GM23338 (cell line): ENCODE results near the gene CYP2A7. TPM values are rescaled to one million over a fixed set of nuclear protein-coding genes. Genes with fewer than 3 reads are reported as not detected.

Source experiments
- ATAC-seq: fragments of 200-7000 bp; cut with Tn5 transposase; 3 replicates; pipeline ENCODE4 v1.9.1; 2020
- DNase-seq: peaks from one replicate; pipeline ENCODE4 v3.0.0-alpha.2; 2015; ENCODE audit warnings: low spot score
- H2AFZ ChIP-seq: fragments of 200-600 bp; sonication (generic); 2 replicates; pipeline ENCODE4 v1.8.0; 2016; ENCODE audit warnings: antibody characterized with exemption, mild to moderate bottlenecking, moderate library complexity
- H3F3A ChIP-seq: fragments of 200-600 bp; sonication (generic); replicated peaks from 2 replicates; pipeline ENCODE4 v1.8.0; 2017; ENCODE audit warnings: antibody characterized with exemption, mixed run types, low read depth
- H3K27ac ChIP-seq: fragments of 200-600 bp; sonication (generic); 2 replicates; pipeline ENCODE4 v1.6.1; 2016; ENCODE audit warnings: low read depth
- H3K27me3 ChIP-seq: fragments of 200-600 bp; sonication (generic); 2 replicates; pipeline ENCODE4 v1.8.0; 2016; ENCODE audit warnings: mild to moderate bottlenecking, mixed run types, moderate library complexity; ENCODE audit not compliant: insufficient read depth
- H3K36me3 ChIP-seq: fragments of 200-600 bp; sonication (generic); 2 replicates; pipeline ENCODE4 v1.8.0; 2016; ENCODE audit warnings: mild to moderate bottlenecking; ENCODE audit not compliant: insufficient read depth
- H3K4me1 ChIP-seq: fragments of 200-600 bp; sonication (generic); 2 replicates; pipeline ENCODE4 v1.8.0; 2016; ENCODE audit warnings: mild to moderate bottlenecking, moderate library complexity; ENCODE audit not compliant: insufficient read depth
- H3K4me2 ChIP-seq: fragments of 200-600 bp; sonication (generic); 2 replicates; pipeline ENCODE4 v1.7.1; 2017; ENCODE audit warnings: mixed run types
- H3K4me3 ChIP-seq: fragments of 200-600 bp; sonication (generic); 2 replicates; pipeline ENCODE4 v1.6.1; 2016; ENCODE audit warnings: mixed run types
- H3K79me2 ChIP-seq: fragments of 200-600 bp; sonication (generic); replicated peaks from 2 replicates; pipeline ENCODE4 v1.8.0; 2017; ENCODE audit warnings: mild to moderate bottlenecking; ENCODE audit not compliant: insufficient read depth
- H3K9me2 ChIP-seq: fragments of 200-600 bp; sonication (generic); 2 replicates; pipeline ENCODE4 v1.8.0; 2017; ENCODE audit not compliant: insufficient read depth
- H4K20me1 ChIP-seq: fragments of 200-600 bp; sonication (generic); replicated peaks from 2 replicates; pipeline ENCODE4 v1.8.0; 2017; ENCODE audit warnings: mild to moderate bottlenecking; ENCODE audit not compliant: insufficient read depth
- H3K27ac Mint-ChIP-seq: 2 replicates; pipeline ENCODE4 v1.8.0; 2020; ENCODE audit warnings: inconsistent platforms, mild to moderate bottlenecking, moderate library complexity, mixed read lengths
- H3K27me3 Mint-ChIP-seq: 3 replicates; pipeline ENCODE4 v1.8.0; 2022; ENCODE audit warnings: low read depth, mild to moderate bottlenecking, moderate library complexity, mixed read lengths, inconsistent platforms; ENCODE audit not compliant: insufficient read depth, poor library complexity
- H3K36me3 Mint-ChIP-seq: 3 replicates; pipeline ENCODE4 v1.8.0; 2021; ENCODE audit warnings: low read depth, mild to moderate bottlenecking, inconsistent platforms, moderate library complexity, mixed read lengths
- H3K4me1 Mint-ChIP-seq: 3 replicates; pipeline ENCODE4 v1.8.0; 2020; ENCODE audit warnings: mild to moderate bottlenecking, inconsistent platforms, mixed read lengths
- H3K4me3 Mint-ChIP-seq: 3 replicates; pipeline ENCODE4 v1.8.0; 2021; ENCODE audit warnings: moderate library complexity, mild to moderate bottlenecking, inconsistent platforms, mixed read lengths
- H3K9me3 Mint-ChIP-seq: 3 replicates; pipeline ENCODE4 v1.8.0; 2020; ENCODE audit warnings: moderate library complexity, mild to moderate bottlenecking, inconsistent platforms, mixed read lengths
- CREB1 ChIP-seq: fragments of 250-450 bp; sonication (Bioruptor Pico); IDR thresholded peaks from 2 replicates; pipeline ENCODE4 v1.5.0; 2020; ENCODE audit warnings: low read depth, mild to moderate bottlenecking, moderate library complexity
- CTCF ChIP-seq, 2 experiments: fragments of 200-600 bp in 1 of 2; sonication (generic) in 1 of 2; conservative IDR thresholded peaks; 2 replicates each; pipeline versions ENCODE4 v1.5.1 to v1.6.1; 2016 to 2017; ENCODE audit warnings: antibody characterized with exemption in 2 of 2, low read depth in 2 of 2, mild to moderate bottlenecking in 2 of 2, moderate library complexity in 1 of 2
- ETS1 ChIP-seq: IDR thresholded peaks from 2 replicates; pipeline ENCODE4 v1.6.1; 2016; ENCODE audit warnings: antibody characterized with exemption
- EZH2 ChIP-seq: fragments of 200-600 bp; sonication (generic); IDR thresholded peaks from one replicate; pipeline ENCODE4 v1.8.0; 2017; ENCODE audit warnings: antibody characterized with exemption, mild to moderate bottlenecking, low read depth; ENCODE audit not compliant: unreplicated experiment
- EZH2phosphoT487 ChIP-seq: fragments of 200-600 bp; sonication (generic); IDR thresholded peaks from one replicate; pipeline ENCODE4 v1.8.1; 2018; ENCODE audit warnings: antibody characterized with exemption; ENCODE audit not compliant: unreplicated experiment
- JUNB ChIP-seq: IDR thresholded peaks from one replicate; pipeline ENCODE4 v1.6.1; 2016; ENCODE audit warnings: antibody characterized with exemption; ENCODE audit not compliant: unreplicated experiment
- NANOG ChIP-seq: IDR thresholded peaks from 2 replicates; pipeline ENCODE4 v1.6.1; 2016; ENCODE audit warnings: antibody characterized with exemption, borderline replicate concordance
- REST ChIP-seq: IDR thresholded peaks from one replicate; pipeline ENCODE4 v1.6.1; 2018; ENCODE audit warnings: antibody characterized with exemption; ENCODE audit not compliant: unreplicated experiment
- STAT1 ChIP-seq: IDR thresholded peaks from one replicate; pipeline ENCODE4 v1.6.1; 2016; ENCODE audit warnings: antibody characterized with exemption; ENCODE audit not compliant: unreplicated experiment
- ZNF114 ChIP-seq: fragments of 250-450 bp; sonication (Bioruptor Pico); IDR thresholded peaks from 2 replicates; pipeline ENCODE4 v1.5.0; 2020; ENCODE audit warnings: mild to moderate bottlenecking, moderate library complexity
- ZNF331 ChIP-seq: fragments of 250-450 bp; sonication (Bioruptor Pico); IDR thresholded peaks from 2 replicates; pipeline ENCODE4 v1.5.0; 2020; ENCODE audit warnings: low read depth, mild to moderate bottlenecking, moderate library complexity
- ZNF462 ChIP-seq: fragments of 250-450 bp; sonication (Bioruptor Pico); IDR thresholded peaks from 2 replicates; pipeline ENCODE4 v1.5.0; 2020; ENCODE audit warnings: mild to moderate bottlenecking, moderate library complexity
- polyA plus RNA-seq: library from polyadenylated mRNA; unstranded; fragments of >200 nt; fragmentation: Nextera tagmentation; extraction: Ambion mirVana; gene quantifications from 2 replicates; pipeline ENCODE4 v1.2.1, GENCODE V29; 2016
- total RNA-seq: library from RNA; depleted of rRNA; stranded (reverse); fragments of >200 nt; shearing (Covaris generic); gene quantifications from 2 replicates; pipeline ENCODE4 v1.2.3, GENCODE V29; 2014

CYP2A7 gene
- total and polyA plus RNA-seq, 2 experiments from 2014 or later = not detected

- TF ChIP-seq EZH2phosphoT487 = no peak
Measured at GRCh38 chr19:40872209-40872608, 9.8 kb downstream of the CYP2A7 start (continued).

- no peak overlapping the region for H2AFZ ChIP-seq
- H4K20me1 ChIP-seq = no peaks in the 10 kb centered on the region
- H3K27me3 Mint-ChIP-seq = peaks cover 10% of the 10 kb centered on the region
- TF ChIP-seq STAT1 (no peak), ZNF462 (CRISPR knock-in tag) (no peak), CREB1 (CRISPR knock-in tag) (no peak), ZNF331 (CRISPR knock-in tag) (no peak), ZNF114 (CRISPR knock-in tag) (no peak), REST (no peak), CTCF (conservative IDR thresholded peaks at IDR 0.05; ENCODE audit: low read depth in 2 of 2) (no peak), EZH2 (no peak), JUNB (no peak), NANOG (no peak), ETS1 (no peak)
- no peaks in the 10 kb centered on the region for H3K4me1 Mint-ChIP-seq
- DNase-seq (no peak), ATAC-seq (no peak)
- H3K9me3 Mint-ChIP-seq = peaks cover 5% of the 10 kb centered on the region; the same call in 1 of the 3 replicates
- H3K36me3 ChIP-seq = no peaks in the 10 kb centered on the region
- H3K4me1 ChIP-seq = no peaks in the 10 kb centered on the region
- no peaks in the 10 kb centered on the region for H3K27me3 ChIP-seq
- no peaks in the 10 kb centered on the region for H3F3A ChIP-seq
- H3K9me2 ChIP-seq = no peaks in the 10 kb centered on the region
- H3K36me3 Mint-ChIP-seq = no peaks in the 10 kb centered on the region
- no peak overlapping the region for H3K4me2 ChIP-seq
- H3K27ac Mint-ChIP-seq = no peak overlapping the region
- H3K79me2 ChIP-seq = no peaks in the 10 kb centered on the region
- H3K4me3 ChIP-seq = no peak overlapping the region
- no peak overlapping the region for H3K27ac ChIP-seq
- H3K4me3 Mint-ChIP-seq = no peak overlapping the region
Measured at GRCh38 chr19:40867701-40868100, 14.3 kb downstream of the CYP2A7 start.
